NCI-H526 (cell line): ENCODE data around the gene NEGR1.

Source experiments
- DNase-seq, 2 experiments: peaks; one replicate each; lab custom pipeline; 2025; lab: John Stamatoyannopoulos, UW

NEGR1 gene

DNA sequence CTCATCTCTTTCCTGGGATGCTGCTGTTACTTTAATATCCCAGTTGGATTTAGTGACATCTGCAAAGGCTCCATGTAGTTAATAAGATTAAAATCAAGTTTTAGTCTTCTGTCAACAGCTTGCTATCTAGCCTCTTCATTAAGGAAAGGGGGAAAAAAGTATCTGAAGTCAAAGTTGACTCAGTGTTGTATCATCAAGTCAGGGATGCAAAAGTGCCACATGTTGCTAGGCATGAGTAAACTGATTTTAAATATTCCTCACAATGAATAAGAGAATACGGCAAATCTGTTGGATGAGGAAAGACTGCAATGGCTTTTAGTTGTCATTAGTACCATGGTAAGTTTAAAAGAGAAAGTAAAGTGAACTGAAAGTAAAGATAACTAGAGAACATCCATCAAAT lies 818.3 kb downstream of the NEGR1 start:
- no peak for DNase-seq

DNA sequence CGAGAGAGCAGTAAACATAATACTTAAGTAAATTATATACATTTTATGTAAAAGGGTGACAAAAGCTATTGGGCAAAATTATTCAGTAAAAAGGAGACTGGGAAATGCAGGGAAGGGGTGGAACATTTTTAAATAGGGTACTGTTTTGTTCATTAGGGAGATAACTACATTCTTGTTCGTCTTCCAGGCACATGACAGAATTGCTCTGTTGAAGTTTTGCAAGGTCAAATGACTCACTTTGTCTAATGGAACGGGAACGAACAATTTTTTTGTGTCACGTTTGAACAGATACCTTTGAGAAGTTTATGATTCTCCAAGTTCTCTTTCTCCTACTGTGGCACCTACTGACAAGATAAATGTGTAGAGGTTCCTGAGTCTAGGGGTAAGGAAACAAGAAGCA lies 819.2 kb downstream of the NEGR1 start:
- DNase-seq, result no peak

DNA sequence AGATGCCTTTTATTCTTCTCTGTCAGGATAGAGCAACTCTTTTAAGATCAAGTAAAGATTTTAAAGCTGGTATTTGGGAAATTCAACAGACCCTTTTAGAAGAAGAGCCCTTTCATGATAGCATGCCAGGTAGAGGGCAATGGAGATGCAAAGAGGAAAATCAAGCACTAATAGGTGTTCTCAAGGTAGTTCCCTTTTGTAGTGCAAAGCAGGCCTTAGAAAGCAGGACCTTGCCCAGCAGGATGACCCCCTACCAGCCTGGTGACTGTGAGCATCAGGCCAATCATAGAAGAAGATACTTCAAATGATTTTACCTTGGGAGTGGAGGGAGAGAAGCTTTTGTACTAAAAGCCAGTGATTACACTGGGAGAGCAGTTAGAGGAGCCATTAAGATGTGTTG lies 820.1 kb downstream of the NEGR1 start:
- no peak for DNase-seq

DNA sequence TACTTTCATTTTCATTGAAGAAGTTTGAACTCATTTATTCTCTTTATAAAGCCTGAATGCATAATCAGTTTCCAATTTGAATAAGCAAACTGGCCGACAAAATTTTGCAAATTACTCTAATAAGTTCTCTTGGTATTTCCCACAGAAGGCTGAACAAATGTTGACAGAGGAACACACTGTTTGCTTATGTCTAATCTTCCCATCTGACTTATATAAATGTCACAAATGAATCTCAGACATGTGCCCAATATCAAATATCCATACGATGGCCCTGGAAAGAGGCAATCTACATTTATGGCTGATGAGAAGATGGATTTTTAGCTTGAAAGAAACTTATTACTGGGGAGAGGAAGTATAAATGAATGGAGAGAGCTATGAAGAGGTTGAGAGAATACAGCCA lies 820.9 kb downstream of the NEGR1 start:
- peak; percentile 81 to 90 for DNase-seq

DNA sequence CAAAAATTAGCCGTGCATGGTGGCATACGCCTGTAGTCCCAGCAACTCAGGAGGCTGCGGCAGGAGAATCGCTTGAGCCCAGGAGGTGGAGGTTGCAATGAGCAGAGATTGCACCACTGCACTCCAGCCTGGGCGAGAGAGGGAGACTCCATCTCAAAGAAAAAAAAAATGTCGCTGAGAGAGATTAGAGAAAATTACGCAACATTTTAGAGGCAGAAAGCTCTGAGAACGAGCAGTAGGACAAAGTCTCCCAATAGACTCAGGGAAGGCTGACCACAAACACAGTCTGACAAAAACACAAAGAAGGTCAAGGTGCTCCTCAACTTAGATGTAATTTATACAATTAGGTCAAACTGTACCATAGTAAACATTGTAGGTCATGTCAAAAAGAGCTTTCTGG lies 833.9 kb downstream of the NEGR1 start:
- no peak for DNase-seq

DNA sequence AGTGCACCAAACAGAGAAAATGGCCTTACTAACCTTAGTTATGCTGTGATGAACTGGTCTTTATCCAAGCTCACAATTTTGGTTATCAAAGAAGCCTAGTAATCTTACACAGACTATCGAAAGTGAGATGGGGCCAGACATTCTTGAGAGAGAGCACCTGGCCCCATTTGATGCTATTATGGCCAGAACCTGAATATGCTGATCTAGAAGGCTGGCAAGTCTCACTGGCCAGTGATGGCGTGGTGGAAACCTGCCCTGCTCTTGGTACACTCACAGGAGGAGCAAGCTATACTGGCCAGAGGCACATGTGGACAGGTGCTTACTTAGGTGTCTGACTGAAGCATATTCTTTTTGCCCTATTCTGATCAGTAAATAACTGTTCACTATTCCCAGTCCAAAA lies 843.7 kb downstream of the NEGR1 start:
- no peak for DNase-seq

DNA sequence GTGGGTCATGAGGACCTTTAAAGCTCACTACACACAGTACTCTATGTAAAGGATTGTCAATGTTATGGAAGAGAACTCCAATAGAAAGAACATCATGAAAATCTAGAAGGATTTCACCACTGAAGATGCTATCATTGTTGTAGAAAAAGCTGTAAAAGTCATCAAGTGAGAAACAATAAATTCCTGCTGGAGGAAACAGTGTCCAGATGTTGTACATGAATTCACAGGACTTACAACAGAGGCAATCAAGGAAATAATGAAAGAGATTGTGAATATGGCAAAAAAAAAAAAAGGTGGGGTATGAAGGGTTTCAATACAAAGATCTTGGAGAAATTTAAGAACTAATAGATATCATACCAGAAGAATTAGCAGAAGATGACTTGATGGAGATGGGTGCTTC lies 846.4 kb downstream of the NEGR1 start:
- no peak for DNase-seq

DNA sequence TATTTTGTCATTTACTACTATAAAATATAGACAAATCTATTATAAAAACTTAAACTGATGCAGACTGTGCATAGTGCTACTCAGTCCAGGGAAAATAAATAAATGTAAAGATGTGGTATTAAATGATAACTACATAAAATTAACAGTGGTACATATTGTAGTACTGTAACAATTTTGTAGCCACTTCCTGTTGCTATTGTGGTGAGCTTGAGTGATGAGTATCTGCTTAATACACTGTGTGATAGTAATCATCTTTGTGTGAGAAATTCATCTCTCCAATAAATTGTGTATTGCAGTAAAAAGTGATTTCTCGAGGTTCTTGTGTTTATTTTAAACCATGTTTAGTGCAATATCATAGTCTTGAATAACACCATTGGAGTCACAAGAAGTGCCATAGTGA lies 848.1 kb downstream of the NEGR1 start:
- DNase-seq, result no peak

DNA sequence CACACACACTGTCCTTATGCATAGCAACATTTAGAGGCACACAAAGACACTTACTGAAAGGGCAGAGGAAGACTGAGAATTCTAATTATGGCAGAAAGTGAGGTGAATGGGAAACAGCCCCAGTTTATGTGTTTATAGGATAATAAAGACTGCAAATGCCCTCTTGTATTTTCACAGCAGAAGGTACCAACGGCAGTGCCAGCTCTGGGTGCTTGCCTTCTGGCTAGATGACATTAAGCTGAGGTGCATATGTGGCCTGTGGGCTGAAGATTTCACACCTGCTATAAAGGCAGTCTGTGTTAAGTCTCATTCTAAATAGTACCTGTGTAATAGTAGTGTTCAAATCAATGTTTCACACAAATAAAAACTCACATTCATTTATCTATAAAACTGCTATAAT lies 854.3 kb downstream of the NEGR1 start:
- DNase-seq, result no peak

DNA sequence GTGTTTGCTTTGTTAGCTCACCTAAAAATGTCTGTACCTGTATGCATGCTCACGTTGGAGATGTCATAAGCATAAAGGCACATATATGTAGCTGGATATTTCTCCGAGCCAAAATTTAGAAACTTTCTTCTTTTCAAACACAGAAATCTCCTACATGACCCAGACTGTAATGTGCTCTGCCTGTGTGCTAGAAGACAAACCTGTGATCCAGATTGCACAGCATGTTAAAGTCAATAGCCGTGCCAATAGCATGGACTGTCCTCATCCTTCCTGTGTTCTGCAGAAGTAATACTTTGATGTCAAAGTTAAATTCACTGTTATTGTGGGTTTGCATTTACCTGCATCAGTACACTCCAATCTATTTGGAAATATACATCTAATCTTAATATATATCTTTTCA lies 855.3 kb downstream of the NEGR1 start:
- DNase-seq, result no peak

DNA sequence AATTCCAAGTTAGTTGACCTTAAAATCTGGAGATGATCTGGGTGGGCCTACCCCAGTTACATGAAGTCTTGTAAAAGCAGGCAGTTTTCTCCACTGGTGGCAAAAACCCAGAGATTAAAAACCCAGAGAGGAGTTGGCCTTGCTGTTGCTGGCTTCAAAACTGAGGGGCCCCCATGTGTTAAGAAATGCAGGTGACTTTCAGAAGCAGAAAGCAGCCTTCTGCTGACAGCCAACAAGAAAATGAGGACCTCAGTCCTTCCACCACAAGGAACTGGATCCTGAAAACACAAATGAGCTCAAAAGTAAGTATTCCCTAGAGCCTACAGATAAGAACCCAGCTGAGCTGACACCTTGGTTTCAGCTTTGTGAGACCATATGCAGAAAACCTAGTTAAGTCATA lies 857.8 kb downstream of the NEGR1 start:
- no peak for DNase-seq

DNA sequence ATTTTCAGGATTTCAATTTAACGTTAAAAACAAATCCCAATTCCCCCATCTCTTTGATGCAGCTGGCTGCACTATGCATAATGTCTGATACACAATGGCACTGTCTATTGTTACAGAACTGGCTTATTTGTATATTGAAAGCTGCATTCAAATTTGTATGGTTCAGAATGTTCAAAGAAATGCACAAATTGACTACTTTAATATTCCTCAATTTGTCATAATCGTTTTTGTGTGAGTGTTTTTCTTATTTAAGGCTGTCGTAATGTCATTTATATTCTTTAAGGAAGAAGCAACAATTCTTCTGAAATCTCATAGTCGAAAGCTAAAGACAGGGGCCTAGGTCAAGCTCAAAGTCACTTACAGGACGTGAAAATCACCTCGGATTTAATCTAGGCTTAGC lies 860.1 kb downstream of the NEGR1 start:
- DNase-seq, result peak; percentile 72 to 77

DNA sequence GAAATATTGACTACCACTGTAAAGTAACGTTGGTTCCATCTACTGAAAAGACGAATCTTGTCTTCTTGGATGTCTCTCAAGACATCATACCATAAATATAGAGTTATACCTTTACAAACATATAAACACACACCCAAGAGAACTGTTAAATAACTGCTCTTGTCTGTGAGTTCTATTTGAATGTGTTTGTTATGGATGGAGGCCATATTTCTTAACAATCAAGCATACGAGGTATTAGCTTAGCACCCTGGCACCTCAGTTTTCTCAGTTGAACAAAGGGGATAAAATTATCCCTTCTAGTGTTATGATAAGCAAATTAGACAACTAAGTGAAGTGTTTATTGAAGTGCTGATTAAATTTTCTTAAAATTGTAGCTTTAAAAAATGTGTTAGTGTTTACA lies 864.9 kb downstream of the NEGR1 start:
- DNase-seq, result no peak

DNA sequence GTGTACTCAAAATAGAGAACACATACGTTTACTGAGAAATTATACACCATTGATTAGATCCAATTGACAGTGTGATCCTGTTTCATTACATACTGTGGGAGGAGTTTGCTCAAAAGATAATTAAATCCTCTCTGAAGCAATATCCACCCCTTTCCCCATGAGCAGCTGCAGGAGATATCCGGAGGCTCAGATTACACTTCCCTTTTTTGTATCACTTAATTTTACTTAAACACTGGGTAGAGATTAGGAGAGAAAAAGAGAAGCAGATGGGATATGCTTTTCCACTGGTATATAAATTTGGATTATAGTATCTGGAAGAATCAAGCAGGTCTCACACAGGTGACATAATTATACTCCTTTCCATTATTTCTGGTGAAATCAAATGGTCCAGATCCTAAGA lies 868.2 kb downstream of the NEGR1 start:
- peak in 1 of 2 experiments; percentile 24 for DNase-seq

DNA sequence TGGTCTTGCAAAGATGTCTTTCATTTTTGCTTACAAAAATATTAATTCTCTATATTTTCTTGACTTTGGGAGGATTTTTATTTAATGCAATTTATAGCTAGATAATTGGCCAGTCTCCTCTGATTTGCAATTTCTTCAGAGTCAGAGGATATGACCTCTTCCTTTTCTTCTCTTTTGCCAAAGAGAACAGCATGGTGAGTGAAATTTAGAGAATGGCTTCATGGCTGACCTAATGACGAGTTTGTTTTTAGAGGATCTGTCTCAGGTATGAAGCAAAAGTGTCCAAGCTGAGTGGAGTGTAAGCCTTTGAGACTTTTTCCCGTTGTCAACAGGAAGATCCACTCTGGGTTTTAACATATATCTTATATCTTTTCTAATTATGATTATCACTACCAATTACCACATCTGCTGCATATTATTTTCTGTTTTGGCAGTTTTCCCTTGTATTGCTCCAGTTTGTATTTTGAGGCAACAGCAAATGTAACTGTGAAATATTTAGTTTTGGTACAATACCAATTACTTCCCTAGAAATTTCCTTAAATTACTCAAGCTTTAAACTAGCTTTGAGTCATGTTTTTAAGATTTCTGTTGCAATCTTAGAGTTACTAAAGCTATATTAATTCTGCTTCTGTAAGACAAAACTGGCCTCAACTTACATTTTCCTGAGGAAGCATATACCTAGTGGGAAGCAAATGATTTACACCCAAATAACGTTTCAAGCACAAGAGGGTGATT lies 868.7 kb downstream of the NEGR1 start:
- DNase-seq, result no peak

DNA sequence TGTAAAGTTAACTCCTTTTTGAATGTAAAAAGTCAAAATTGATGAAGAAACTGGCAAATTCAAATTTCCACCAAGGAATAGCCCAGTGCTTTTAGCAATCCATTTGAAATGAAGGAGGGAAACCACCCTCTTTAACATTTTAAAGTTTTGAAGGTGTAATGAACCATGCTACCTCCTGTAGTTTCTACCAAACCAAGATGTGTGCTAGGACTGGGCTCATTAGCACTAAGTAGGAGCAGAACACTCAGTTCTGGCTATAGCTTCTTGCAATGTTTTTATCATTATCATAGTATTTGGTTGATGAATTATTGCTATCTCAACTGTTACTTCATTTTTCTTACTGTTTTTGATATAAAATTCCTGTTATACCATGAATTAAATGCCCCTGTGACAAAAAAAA lies 882.3 kb downstream of the NEGR1 start:
- no peak for DNase-seq

DNA sequence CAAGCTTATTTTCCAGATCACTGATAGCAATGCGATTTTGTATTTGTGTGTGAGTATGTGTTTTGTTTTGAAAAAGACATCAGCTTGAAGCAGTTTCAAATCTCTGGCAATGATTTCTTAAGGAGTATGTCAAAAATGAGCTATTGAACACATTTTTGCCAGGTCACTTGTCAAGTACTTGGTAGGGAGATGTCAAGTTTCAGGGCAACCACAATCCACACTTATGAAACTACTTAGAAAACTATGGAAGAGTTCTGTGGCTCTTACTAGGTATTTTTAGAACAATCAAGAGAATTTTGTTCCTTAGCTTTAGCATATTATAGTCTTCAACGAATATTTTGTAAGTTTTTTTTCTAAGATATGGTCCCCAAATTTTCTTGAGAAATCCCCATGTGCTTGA lies 882.7 kb downstream of the NEGR1 start:
- no peak for DNase-seq

DNA sequence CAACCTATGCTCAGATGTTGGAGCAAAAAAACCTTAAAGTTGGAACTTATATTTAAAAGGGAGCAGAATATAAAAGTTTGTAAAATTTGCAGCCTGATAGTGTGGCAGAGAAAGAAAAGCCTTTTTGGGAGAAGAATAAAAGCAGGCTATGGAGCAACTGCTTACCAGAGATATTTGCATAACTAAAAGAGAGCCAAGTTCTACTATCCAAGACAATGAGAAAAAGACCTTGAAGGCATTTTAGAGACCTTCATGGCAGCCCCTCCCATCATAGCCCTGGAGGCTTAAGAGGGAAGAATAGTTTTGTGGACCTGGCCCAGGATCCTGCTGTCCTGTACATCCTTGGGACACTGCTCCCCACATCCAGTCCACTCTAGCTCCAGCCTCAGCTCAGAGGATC lies 889.0 kb downstream of the NEGR1 start:
- no peak for DNase-seq

DNA sequence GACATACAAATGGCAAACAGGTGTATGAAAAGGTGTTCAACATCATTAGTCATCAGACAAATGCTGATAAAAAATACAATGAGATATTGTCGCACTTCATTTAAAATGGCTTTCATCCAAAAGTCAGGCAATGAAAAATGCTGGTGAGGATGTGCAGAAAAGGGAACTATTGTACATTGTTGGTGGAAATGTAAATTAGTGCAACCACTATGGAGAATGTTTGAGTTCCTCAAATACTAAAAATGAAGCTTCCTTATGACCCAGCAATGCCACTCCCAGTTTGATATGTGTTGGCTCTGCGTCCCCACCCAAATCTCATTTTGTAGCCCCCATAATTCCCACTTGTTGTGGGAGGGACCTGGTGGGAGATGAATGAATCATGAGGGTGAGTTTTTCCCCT lies 891.8 kb downstream of the NEGR1 start:
- DNase-seq, result no peak

DNA sequence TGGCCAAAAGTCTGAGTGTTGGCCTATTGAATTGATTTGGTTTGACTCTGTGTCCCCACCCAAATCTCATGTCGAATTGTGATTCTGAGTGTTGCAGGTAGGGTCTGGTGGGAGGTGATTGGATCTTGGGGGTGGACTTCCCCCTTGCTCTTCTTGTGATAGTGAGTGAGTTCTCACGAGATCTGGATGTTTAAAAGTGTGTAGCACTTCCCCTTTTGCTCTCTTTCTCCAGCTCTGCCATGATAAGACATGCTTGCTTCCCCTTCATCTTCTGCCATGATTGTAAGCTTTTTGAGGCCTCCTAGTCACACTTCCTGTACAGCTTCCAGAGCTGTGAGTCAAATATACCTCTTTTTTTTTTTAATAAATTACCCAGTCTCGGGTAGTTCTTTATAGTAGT lies 904.5 kb downstream of the NEGR1 start:
- DNase-seq, result no peak

DNA sequence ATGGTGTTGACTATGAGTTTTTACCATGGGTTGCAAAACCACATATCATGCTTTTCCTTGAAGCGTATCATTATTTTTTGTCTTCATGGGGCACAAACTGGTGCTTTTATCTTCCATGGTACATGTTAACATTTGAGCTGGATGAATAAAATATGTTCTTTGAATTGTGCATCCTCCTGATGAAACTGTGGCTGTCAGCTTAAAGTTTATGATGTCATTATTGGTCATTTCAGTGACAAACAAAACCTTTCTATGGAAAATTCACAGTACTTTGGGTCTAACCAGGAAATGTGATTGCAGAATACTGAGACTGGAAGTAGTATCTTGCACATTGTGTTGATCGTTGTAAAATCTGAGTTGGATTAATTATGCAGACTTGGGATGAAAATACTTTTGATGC lies 909.8 kb downstream of the NEGR1 start:
- DNase-seq, result no peak

DNA sequence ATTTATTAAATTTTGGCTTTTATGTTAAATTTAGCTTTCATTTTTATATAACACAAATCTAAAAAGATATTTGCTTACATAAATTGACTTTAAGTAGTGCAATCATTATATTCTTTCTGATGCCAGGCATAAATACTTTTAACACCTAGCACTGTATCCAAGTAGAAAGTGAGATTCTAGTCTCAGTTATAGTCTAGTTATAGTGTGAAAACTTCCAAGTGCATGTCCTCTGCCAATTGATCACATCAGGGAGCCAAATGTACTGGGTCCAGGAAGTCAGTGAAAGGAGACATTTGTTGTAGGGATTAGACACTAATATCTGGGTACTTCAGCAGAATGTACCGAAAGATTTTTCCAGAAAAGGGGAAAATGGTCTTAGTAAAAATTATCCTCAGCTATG lies 910.8 kb downstream of the NEGR1 start:
- no peak for DNase-seq

DNA sequence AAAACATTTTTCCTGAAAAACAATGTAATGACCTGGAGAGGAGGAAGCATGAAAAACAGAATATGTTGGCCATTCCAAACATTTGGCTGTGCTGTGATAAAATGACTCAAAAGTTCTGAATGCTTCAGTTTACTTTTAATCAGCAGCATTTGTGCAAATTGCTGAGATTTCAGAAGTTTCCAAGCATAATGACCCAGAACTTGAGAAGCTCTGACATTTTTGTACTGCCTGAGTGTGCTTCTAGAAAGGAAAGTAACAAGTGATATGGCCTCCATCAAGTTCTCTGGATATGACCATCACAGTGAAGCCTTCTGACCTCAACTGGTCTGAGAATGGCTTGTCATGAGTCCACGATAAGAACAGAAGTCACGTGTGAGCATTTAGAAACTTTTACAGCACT lies 918.1 kb downstream of the NEGR1 start:
- no peak for DNase-seq

DNA sequence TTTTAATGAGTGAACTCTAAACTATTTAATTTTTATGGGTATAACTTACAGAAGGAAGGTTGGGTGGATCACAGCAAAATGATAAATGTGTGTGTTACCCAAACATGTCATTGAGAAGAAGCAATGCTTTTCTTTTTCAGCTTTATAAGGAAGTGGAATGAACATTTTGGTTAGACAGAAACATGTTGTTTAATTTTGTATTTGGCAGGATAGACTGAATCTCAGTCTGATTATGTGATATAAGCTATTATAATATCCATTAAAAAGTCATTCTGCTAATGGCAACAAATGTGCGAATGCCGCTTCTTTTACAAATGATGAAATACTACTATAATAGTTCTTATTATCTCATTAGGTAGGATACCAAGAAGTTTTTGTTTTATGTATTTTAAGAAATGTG lies 919.6 kb downstream of the NEGR1 start:
- DNase-seq, result no peak

DNA sequence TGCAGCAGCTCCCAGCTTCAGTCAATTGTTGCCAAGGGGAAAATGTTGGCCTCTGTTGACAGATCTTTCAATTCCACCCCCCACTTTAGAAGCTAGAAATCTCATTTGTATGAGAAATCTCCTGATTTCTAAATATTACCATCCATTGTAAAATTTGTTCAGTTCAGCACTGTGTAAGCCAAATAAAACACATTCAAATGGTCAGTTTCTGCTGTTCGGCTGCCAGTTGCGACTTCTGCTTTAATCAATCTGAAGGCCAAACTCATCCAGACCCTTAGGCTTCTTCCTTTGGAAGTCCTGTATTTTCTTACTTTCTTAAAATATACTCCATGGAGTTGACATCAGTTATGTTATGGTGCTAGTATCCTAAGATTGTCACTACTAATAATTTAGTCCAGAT lies 920.3 kb downstream of the NEGR1 start:
- no peak for DNase-seq
